ENCODE measurements around the gene TVP23C.
A peak's percentile ranks its signal among the peaks of the same experiment; 100 is the strongest.
"Not testable (repeated sequence)": the region's sequence is repeated elsewhere in the genome, so short reads cannot be mapped to it uniquely, and the experiment has no call there.

The TVP23C gene

GRCh38 chr17:15546604-15547003 lies 16.7 kb downstream of the TVP23C start:
- DNase-seq (ENCODE audit: low spot score); CTCF ChIA-PET; H3K27ac ChIP-seq; POLR2A ChIA-PET (ENCODE audit: low non-redundant PET): not testable (repeated sequence)

- POLR2A ChIA-PET (ENCODE audit: low non-redundant PET); H3K27ac ChIP-seq; CTCF ChIA-PET; DNase-seq (ENCODE audit: low spot score): not testable (repeated sequence)
These were observed 22.7 kb downstream of the TVP23C start for GRCh38 chr17:15540371-15541219.

- CTCF ChIA-PET; POLR2A ChIA-PET (ENCODE audit: low non-redundant PET); DNase-seq (ENCODE audit: low spot score); H3K27ac ChIP-seq: not testable (repeated sequence)
These were observed 30.2 kb downstream of the TVP23C start for GRCh38 chr17:15533122-15533521.

- DNase-seq (ENCODE audit: low spot score); CTCF ChIA-PET; H3K27ac ChIP-seq; POLR2A ChIA-PET (ENCODE audit: low non-redundant PET): not testable (repeated sequence)
- TF ChIP-seq CTCF (conservative IDR thresholded peaks at IDR 0.05; ENCODE audit: low read depth) = peak; percentile 66
These were observed 36.7 kb downstream of the TVP23C start for GRCh38 chr17:15526292-15527218.

GRCh38 chr17:15524990-15525985 lies 38.0 kb downstream of the TVP23C start:
- POLR2A ChIA-PET (ENCODE audit: low non-redundant PET); H3K27ac ChIP-seq; DNase-seq (ENCODE audit: low spot score); CTCF ChIA-PET: not testable (repeated sequence)

- TF ChIP-seq CTCF (conservative IDR thresholded peaks at IDR 0.05; ENCODE audit: low read depth) = no peak
- H3K27ac ChIP-seq = no peak overlapping the region
- ChIA-PET CTCF (no interaction called here), POLR2A (ENCODE audit: low non-redundant PET) (no interaction called here)
- DNase-seq (ENCODE audit: low spot score) = no peak
These were observed 47.1 kb downstream of the TVP23C start for GRCh38 chr17:15516150-15516549.

GRCh38 chr17:15514469-15514868 lies 48.8 kb downstream of the TVP23C start:
- no peak for DNase-seq (ENCODE audit: low spot score)
- POLR2A ChIA-PET (ENCODE audit: low non-redundant PET) = no interaction called here
- no peak overlapping the region for H3K27ac ChIP-seq
- CTCF ChIA-PET = no interaction called here
- TF ChIP-seq CTCF (conservative IDR thresholded peaks at IDR 0.05; ENCODE audit: low read depth) = no peak

- TF ChIP-seq CTCF (conservative IDR thresholded peaks at IDR 0.05; ENCODE audit: low read depth) = no peak
- DNase-seq (ENCODE audit: low spot score) = no peak
- H3K27ac ChIP-seq = no peak overlapping the region
- CTCF ChIA-PET = interaction anchor here (1.2 kb wide), 1 partner anchor 11 kb away, joined by 3 read pairs; no protein-coding TSS in a partner anchor
- POLR2A ChIA-PET (ENCODE audit: low non-redundant PET) = no interaction called here
These were observed 49.3 kb downstream of the TVP23C start for GRCh38 chr17:15513856-15514459.

All from RWPE1 (cell line).